GM19238 (cell line): ENCODE measurements around the gene AFF1.

Source experiments
- DNase-seq: peaks from one replicate; pipeline ENCODE4 v3.0.0; 2011; ENCODE audit warnings: low spot score; ENCODE audit not compliant: insufficient read length

AFF1 gene

DNA sequence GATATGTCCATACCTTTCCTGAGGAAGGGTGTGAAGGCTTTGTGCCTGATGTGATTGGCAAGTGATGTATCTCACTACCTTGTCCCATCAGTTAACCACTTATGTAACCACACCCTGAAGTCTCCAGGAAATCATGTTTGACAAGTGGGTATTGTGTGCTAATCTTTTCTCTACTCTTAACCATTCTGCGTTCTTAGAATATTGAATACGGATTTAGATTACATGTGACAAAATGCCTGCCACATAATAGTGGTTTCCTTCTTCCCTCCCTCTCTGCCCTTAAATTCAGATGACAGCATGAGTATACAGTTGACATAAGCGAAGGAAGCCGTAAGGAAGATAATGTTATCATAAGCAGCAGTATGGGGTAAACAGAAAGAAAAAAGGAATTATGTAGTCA, 177.3 kb downstream of the AFF1 start:
- no peak for DNase-seq

GRCh38 chr4:87114245-87115062, 179.6 kb downstream of the AFF1 start:
- no peak for DNase-seq

- no peak for DNase-seq
Observed at GRCh38 chr4:87116231-87116630, 181.4 kb downstream of the AFF1 start.

- DNase-seq = no peak
Observed at GRCh38 chr4:87117051-87117731, 182.4 kb downstream of the AFF1 start.

GRCh38 chr4:87117732-87118075, 182.9 kb downstream of the AFF1 start:
- DNase-seq = no peak

GRCh38 chr4:87118421-87118820, 183.6 kb downstream of the AFF1 start:
- no peak for DNase-seq

DNA sequence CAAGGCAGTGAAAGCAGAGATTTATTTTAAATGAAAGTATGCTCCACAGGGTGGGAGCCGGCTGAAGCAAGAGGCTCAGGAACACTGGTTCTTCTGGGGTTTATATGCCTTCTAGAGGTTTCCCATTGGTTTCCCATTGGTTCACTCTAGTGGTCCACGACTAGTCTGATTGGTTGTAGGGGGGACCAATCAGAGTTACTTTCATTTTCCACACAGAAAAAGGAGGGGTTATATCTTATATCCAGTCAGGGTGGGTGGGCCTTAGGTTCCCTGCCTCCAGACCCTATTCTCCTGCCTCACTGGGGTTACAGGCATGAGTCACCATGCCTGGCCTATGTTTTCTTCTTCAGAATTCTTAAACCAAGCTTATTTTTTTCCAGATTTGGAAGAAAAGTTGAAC, 184.0 kb downstream of the AFF1 start:
- no peak for DNase-seq

DNA sequence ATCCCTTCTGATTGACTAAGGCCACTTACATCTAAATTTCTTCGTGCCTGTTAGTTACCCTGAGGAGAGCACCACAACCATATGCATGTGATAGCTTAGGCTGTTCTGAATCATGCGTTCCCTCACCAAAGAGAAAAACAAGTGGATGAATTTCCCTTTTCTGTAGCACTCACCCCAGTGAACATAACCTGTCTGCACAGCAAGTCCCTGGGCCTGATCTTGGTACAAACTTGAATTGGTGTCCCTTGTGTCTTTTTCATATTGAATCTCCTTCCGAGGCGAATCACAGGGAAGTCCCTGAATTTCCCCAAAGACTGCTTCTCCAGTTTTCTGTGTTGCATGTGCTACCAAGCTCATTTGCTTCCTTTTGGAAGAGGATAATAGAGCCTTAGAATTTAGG, 185.2 kb downstream of the AFF1 start:
- no peak for DNase-seq

- no peak for DNase-seq
Observed at GRCh38 chr4:87120411-87121162, 185.8 kb downstream of the AFF1 start.

GRCh38 chr4:87121341-87122065, 186.7 kb downstream of the AFF1 start:
- DNase-seq = no peak

DNA sequence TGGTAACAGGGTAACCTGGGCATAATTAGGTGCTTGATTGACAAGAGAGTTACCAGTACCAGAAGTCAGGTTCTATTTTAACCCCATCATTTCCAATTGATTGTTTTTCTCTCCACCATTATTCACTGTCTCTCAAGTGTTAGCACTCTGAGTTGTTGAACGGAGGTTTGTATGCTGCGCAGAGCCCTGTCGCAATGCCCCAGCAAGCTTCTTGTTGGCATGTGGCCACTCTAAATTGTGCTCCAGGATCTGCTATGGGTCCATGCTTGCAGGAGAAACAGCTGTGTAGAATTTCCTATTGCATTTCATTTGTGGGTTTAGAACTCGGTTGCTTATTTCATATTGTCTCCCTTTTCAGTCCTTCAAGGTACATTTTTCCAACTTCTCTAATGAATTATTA, 187.4 kb downstream of the AFF1 start:
- DNase-seq = no peak

DNA sequence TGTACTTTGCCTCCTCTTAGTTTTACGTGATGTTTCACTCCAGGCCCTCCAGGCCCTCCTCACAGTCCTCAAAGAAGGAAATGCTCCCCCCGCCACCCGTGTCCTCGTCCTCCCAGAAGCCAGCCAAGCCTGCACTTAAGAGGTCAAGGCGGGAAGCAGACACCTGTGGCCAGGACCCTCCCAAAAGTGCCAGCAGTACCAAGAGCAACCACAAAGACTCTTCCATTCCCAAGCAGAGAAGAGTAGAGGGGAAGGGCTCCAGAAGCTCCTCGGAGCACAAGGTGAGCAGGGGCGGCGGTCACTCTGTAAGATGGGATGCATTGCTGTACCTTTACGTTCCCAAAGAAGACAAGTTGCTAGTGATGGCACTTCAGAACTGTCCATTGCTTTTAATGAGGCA, 191.2 kb downstream of the AFF1 start:
- no peak for DNase-seq

GRCh38 chr4:87128006-87128705, 193.3 kb downstream of the AFF1 start:
- DNase-seq = no peak

- no peak for DNase-seq
Observed at GRCh38 chr4:87129681-87130080, 194.9 kb downstream of the AFF1 start.

DNA sequence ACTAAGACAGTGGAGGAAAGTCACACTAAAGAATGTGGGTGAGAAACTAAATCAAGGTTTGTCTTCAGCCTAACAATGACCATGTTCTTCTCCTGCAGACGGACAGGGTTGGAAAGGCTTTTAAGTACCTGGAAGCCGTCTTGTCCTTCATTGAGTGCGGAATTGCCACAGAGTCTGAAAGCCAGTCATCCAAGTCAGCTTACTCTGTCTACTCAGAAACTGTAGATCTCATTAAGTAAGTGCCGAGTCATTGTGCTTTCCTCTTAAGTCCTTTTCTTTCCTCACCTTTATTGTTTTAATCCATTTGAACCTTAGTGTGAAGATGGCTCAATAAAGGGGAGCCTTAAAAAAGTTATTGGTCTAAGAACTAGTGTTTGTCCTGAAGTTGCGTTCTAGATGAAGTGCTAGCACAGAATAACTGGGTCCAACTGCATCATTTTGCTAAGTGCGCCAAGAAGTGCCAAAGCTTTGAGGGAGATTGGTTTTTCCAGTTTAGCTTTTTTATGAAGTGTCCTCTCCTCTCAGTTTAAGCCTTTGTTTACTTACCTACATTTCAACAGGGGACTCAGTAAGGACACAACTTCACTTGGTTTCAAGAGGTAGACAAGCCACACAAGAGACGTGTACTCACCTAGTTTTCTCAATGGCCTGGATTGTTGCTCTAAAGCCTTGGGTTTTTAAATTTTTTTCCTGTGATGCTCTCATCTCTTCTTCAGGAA, 196.3 kb downstream of the AFF1 start:
- no peak for DNase-seq

GRCh38 chr4:87132035-87132434, 197.2 kb downstream of the AFF1 start:
- no peak for DNase-seq

DNA sequence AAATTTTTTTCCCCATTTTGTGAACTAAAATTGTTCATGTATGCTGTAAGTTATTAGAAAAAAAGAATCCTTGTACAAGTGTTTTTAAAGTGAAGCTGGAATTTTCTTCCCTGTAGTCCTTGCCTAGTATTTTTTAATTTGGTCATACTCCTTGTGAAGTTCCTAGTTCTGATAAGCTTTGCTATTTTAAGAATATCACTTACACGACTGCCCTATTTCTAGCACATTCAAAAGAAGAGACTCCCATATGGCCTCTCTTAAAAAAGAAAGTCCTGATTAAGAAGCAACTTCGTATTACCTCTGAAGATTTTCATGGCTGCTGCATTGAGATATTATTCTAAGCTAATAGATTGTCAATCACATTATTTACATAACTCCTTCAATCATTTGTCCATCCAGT, 198.4 kb downstream of the AFF1 start:
- no peak for DNase-seq

DNA sequence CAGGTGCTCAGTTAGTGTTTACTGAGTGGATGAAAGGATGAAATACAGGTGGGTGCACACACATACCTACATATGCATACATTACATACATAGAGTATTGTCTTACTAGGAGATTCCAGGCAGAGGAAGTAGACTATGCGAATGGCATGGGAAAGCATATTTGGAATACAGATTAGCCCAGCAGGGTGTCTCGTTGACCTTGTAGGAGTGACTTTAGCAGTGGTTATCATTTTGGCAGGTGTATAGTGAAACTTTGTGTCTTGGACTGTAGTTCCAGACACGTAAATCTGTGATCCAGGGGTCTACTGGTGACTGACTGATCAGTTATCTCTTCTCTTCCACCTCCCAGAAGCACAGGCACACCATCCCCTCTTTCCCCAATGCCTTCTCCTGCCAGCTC, 199.3 kb downstream of the AFF1 start:
- no peak for DNase-seq

DNA sequence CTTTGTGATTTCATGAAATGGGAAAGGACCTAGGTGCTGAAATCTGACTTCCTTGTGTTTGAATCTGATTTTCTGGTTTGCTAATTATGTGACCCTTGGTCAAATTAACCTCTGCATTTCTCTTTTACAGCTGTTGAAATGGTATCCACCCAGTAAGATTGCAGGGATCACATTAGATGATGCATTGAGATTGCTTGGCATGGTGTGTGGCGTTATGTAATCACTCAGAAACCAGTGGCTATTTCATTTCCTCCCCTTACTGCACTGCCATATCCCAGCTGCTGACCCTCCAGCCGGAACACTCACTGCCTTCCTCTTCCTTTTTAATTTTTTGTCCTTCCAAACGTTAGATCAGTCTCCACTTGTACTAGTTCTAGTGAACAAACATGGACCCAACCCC, 206.6 kb downstream of the AFF1 start:
- DNase-seq = no peak

GRCh38 chr4:87144356-87144755, 209.5 kb downstream of the AFF1 start:
- DNase-seq = no peak
